Parathyroid adenoma (tissue), 2 donors: ENCODE measurements around the gene RAP1GAP.

Experiments
- H2AFZ ChIP-seq: fragments of 300-600 bp; sonication (generic); one replicate; pipeline ENCODE4 v1.7.0; 2017; ENCODE audit warnings: antibody characterized with exemption, mild to moderate bottlenecking
- H3K27ac ChIP-seq: fragments of 300-600 bp; sonication (generic); one replicate; pipeline ENCODE4 v1.7.0; 2017
- H3K27me3 ChIP-seq: fragments of 300-600 bp; sonication (generic); one replicate; pipeline ENCODE4 v1.7.0; 2017; ENCODE audit warnings: low read length; ENCODE audit not compliant: control insufficient read depth, insufficient read depth
- H3K36me3 ChIP-seq: fragments of 300-600 bp; sonication (generic); one replicate; pipeline ENCODE4 v1.7.0; 2017; ENCODE audit warnings: low read length; ENCODE audit not compliant: control insufficient read depth, insufficient read depth
- H3K4me1 ChIP-seq: fragments of 300-600 bp; sonication (generic); one replicate; pipeline ENCODE4 v1.7.0; 2017; ENCODE audit warnings: control low read depth
- H3K4me2 ChIP-seq: fragments of 300-600 bp; sonication (generic); one replicate; pipeline ENCODE4 v1.7.0; 2017; ENCODE audit warnings: low read length
- H3K4me3 ChIP-seq: fragments of 300-600 bp; sonication (generic); one replicate; pipeline ENCODE4 v1.7.0; 2017; ENCODE audit warnings: low read depth, low read length
- H3K79me2 ChIP-seq: fragments of 300-600 bp; sonication (generic); one replicate; pipeline ENCODE4 v1.7.0; 2017; ENCODE audit warnings: control low read depth
- H3K9ac ChIP-seq: fragments of 300-600 bp; sonication (generic); one replicate; pipeline ENCODE4 v1.7.0; 2017; ENCODE audit warnings: mild to moderate bottlenecking
- H3K9me3 ChIP-seq: fragments of 300-600 bp; sonication (generic); one replicate; pipeline ENCODE4 v1.7.0; 2017; ENCODE audit warnings: low read length; ENCODE audit not compliant: control insufficient read depth
- CTCF ChIP-seq: fragments of 300-600 bp; sonication (generic); IDR thresholded peaks from one replicate; pipeline ENCODE4 v1.7.0; 2017; ENCODE audit warnings: antibody characterized with exemption, mild to moderate bottlenecking
- donor health status: primary hyperparathyroidism.

Gene RAP1GAP

DNA sequence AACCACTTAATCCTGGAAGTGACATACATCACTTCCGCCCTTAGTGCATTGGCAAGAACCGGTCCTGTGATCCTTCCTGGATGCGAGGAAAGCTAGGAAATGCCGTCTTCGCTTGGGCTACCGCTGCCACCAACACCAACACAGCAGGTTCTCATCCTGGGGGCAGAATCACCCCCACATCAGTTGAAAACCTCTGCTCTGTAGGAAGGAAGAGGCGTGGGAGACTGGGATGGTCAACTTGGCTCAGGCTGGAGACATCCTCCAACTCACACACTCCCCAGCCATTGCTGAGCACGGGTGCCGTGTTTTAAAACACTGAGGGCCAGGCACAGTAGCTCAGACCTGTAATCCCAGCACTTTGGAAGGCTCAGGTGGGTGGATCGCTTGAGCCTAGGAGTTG lies 85.1 kb downstream of the RAP1GAP start:
- H3K79me2 ChIP-seq: no peaks in the 10 kb centered on the region
- no peak overlapping the region for H2AFZ ChIP-seq
- no peak overlapping the region for H3K27ac ChIP-seq
- no peak for TF ChIP-seq CTCF
- H3K9ac ChIP-seq: no peak overlapping the region
- H3K9me3 ChIP-seq: no peaks in the 10 kb centered on the region
- no peaks in the 10 kb centered on the region for H3K36me3 ChIP-seq
- no peak overlapping the region for H3K4me2 ChIP-seq
- H3K4me1 ChIP-seq: peaks cover 5% of the 10 kb centered on the region
- H3K27me3 ChIP-seq: no peaks in the 10 kb centered on the region
- no peak overlapping the region for H3K4me3 ChIP-seq

- Histone ChIP-seq H3K27ac (no peak overlapping the region), H3K4me3 (no peak overlapping the region), H3K27me3 (no peaks in the 10 kb centered on the region), H3K79me2 (no peaks in the 10 kb centered on the region), H3K9me3 (no peaks in the 10 kb centered on the region), H3K36me3 (no peaks in the 10 kb centered on the region), H2AFZ (no peak overlapping the region), H3K9ac (no peak overlapping the region), H3K4me2 (no peak overlapping the region), H3K4me1 (no peaks in the 10 kb centered on the region)
- no peak for TF ChIP-seq CTCF
These were observed 89.4 kb downstream of the RAP1GAP start for GRCh38 chr1:21579791-21580190.

- Histone ChIP-seq H3K9me3 (no peaks in the 10 kb centered on the region), H3K9ac (no peak overlapping the region), H3K4me1 (no peaks in the 10 kb centered on the region), H3K4me2 (no peak overlapping the region), H3K36me3 (no peaks in the 10 kb centered on the region), H3K27ac (no peak overlapping the region), H3K27me3 (no peaks in the 10 kb centered on the region), H2AFZ (no peak overlapping the region), H3K79me2 (no peaks in the 10 kb centered on the region), H3K4me3 (no peak overlapping the region)
- TF ChIP-seq CTCF: no peak
These were observed 91.2 kb downstream of the RAP1GAP start for GRCh38 chr1:21577933-21578332.

DNA sequence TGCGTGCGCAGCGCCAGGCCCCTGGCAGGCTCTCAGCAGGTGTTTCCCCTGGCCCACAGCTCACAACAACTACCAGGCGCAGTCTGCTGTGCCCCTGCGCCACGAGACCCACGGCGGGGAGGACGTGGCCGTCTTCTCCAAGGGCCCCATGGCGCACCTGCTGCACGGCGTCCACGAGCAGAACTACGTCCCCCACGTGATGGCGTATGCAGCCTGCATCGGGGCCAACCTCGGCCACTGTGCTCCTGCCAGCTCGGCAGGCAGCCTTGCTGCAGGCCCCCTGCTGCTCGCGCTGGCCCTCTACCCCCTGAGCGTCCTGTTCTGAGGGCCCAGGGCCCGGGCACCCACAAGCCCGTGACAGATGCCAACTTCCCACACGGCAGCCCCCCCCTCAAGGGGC lies 91.8 kb downstream of the RAP1GAP start:
- H3K9me3 ChIP-seq: no peaks in the 10 kb centered on the region
- no peaks in the 10 kb centered on the region for H3K4me1 ChIP-seq
- no peak overlapping the region for H3K27ac ChIP-seq
- H3K9ac ChIP-seq: no peak overlapping the region
- no peak for TF ChIP-seq CTCF
- no peak overlapping the region for H3K4me2 ChIP-seq
- H3K27me3 ChIP-seq: no peaks in the 10 kb centered on the region
- no peaks in the 10 kb centered on the region for H3K79me2 ChIP-seq
- H3K4me3 ChIP-seq: no peak overlapping the region
- no peaks in the 10 kb centered on the region for H3K36me3 ChIP-seq
- H2AFZ ChIP-seq: no peak overlapping the region

GRCh38 chr1:21576798-21577187 lies 92.4 kb downstream of the RAP1GAP start:
- H3K4me3 ChIP-seq: no peak overlapping the region
- H3K79me2 ChIP-seq: no peaks in the 10 kb centered on the region
- no peak overlapping the region for H3K27ac ChIP-seq
- no peaks in the 10 kb centered on the region for H3K36me3 ChIP-seq
- H3K27me3 ChIP-seq: no peaks in the 10 kb centered on the region
- no peak overlapping the region for H3K4me2 ChIP-seq
- no peaks in the 10 kb centered on the region for H3K9me3 ChIP-seq
- no peak for TF ChIP-seq CTCF
- H3K4me1 ChIP-seq: no peaks in the 10 kb centered on the region
- no peak overlapping the region for H2AFZ ChIP-seq
- H3K9ac ChIP-seq: no peak overlapping the region
